Uterus (tissue), 2 donors: Measurements from ENCODE around the gene PRMT2.

Experiments used
- POLR2A ChIP-seq, 2 donors: fragments of 450-650 bp; IDR thresholded peaks; one replicate each; pipeline ENCODE4 v1.6.1; 2016; ENCODE audit warnings: antibody characterized with exemption in 2 of 2, mild to moderate bottlenecking in 1 of 2, moderate library complexity in 1 of 2
- TF ChIP-seq, protein P1 (sequence below), 4 experiments: fragments of 200-600 bp in 2 of 4; fragments of 450-650 bp in 2 of 4; sonication (generic) in 2 of 4; IDR thresholded peaks; one replicate each; pipeline ENCODE4 v1.5.1; 2016 to 2019; ENCODE audit warnings: antibody characterized with exemption in 4 of 4, mild to moderate bottlenecking in 2 of 4, moderate library complexity in 1 of 4

DNA sequence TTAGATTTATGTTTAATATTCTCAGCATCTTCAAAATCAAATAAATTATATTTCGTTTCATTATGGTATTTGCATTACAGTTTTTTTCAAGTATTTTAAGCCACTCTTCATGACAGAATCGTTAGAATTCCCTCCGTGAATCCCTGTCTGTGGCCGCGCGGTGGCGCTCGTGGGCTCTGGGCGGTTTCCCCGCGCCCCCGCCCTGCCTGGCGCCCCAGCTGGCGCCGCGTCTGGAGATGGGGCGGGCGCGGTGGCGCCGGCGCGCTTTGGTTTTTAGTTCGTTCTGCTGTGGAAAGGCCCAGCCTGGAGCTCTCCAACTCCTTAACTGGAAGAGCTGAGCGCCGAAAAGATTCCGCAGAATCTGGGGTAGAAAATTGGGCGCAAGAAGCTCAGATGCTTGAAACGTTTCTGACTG lies 25.7 kb downstream of the PRMT2 start:
- TF ChIP-seq POLR2A (IDR thresholded peaks at IDR 0.05) = no peak
- TF ChIP-seq, protein P1, sequence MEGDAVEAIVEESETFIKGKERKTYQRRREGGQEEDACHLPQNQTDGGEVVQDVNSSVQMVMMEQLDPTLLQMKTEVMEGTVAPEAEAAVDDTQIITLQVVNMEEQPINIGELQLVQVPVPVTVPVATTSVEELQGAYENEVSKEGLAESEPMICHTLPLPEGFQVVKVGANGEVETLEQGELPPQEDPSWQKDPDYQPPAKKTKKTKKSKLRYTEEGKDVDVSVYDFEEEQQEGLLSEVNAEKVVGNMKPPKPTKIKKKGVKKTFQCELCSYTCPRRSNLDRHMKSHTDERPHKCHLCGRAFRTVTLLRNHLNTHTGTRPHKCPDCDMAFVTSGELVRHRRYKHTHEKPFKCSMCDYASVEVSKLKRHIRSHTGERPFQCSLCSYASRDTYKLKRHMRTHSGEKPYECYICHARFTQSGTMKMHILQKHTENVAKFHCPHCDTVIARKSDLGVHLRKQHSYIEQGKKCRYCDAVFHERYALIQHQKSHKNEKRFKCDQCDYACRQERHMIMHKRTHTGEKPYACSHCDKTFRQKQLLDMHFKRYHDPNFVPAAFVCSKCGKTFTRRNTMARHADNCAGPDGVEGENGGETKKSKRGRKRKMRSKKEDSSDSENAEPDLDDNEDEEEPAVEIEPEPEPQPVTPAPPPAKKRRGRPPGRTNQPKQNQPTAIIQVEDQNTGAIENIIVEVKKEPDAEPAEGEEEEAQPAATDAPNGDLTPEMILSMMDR (IDR thresholded peaks at IDR 0.05) = peak; percentile 47 to 82 (median 68)
